ENCODE results near the gene SERPINB7. TPM values are rescaled to one million over a fixed set of nuclear protein-coding genes. Genes with fewer than 3 reads are reported as not detected.

The SERPINB7 gene
- total RNA-seq, 2 experiments from 2014 or later: not detected

DNA sequence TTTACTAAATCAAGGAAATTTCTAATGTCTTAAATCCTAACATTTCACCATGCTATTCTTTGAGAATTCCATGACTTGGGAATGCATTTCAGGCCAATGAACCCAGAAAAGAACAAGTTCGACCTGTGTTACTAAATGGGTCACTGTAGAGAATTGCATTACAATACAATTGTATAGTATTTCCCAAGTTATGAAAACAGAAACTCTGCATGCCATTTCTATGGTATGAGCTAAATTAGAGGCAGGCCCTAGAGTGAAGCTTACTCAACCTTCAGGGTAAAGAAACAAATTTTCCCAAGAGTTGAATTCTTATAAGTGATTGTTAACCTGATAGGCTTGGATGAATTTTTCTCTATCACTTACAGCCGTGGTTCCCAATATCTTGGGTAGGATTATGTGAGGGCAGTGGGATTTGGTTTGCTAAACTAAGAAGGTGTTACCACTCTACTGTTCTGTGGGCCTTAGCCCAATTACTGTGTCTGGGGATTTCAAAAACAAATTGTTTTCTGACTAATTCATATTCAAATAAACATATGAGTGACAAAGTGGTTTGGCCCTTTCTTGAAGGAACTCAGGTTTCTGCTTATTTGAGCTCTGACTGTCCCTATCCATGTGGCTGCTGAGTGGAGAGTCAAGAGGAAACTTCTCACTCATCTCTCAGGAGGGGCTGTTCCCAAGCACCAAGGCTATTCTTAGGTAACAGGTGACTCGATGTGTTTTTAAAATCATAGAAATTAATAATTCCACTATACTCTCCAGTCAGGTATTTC lies 11.2 kb upstream of the SERPINB7 start:
- Histone ChIP-seq H3K4me3 (ENCODE audit: low read depth, low read length, poor library complexity, severe bottlenecking) (no peak overlapping the region), H3K27ac (ENCODE audit: low read depth, low read length, poor library complexity, severe bottlenecking) (no peak overlapping the region), H4K20me1 (ENCODE audit: insufficient read depth, low read length) (no peaks in the 10 kb centered on the region), H3K9me2 (ENCODE audit: insufficient read depth, low read length) (no peaks in the 10 kb centered on the region), H3K9me3 (ENCODE audit: low read length) (no peaks in the 10 kb centered on the region), H3K4me1 (ENCODE audit: insufficient read depth, low read length, poor library complexity, severe bottlenecking) (no peaks in the 10 kb centered on the region), H3K79me2 (ENCODE audit: insufficient read depth, low read depth, low read length) (no peaks in the 10 kb centered on the region), H2AFZ (ENCODE audit: low read length) (no peak overlapping the region), H3K36me3 (ENCODE audit: insufficient read depth, low read length) (no peaks in the 10 kb centered on the region), H3K4me2 (ENCODE audit: low read length) (no peak overlapping the region)
- ChIA-PET POLR2A (interaction anchor here (0.7 to 1.1 kb wide), 2 partner anchors 22 to 125 kb away, joined by 3 to 10 read pairs; no protein-coding TSS in a partner anchor), CTCF (ENCODE audit: unreplicated experiment) (no interaction called here)
- intact Hi-C loops (cut with micrococcal nuclease; ENCODE audit: unreplicated experiment): no loop called here
- no peak for DNase-seq (ENCODE audit: low spot score)
- no peak for TF ChIP-seq EZH2phosphoT487 (IDR thresholded peaks at IDR 0.05; ENCODE audit: borderline replicate concordance, low read depth, low read length)
- TF ChIP-seq, protein P1, sequence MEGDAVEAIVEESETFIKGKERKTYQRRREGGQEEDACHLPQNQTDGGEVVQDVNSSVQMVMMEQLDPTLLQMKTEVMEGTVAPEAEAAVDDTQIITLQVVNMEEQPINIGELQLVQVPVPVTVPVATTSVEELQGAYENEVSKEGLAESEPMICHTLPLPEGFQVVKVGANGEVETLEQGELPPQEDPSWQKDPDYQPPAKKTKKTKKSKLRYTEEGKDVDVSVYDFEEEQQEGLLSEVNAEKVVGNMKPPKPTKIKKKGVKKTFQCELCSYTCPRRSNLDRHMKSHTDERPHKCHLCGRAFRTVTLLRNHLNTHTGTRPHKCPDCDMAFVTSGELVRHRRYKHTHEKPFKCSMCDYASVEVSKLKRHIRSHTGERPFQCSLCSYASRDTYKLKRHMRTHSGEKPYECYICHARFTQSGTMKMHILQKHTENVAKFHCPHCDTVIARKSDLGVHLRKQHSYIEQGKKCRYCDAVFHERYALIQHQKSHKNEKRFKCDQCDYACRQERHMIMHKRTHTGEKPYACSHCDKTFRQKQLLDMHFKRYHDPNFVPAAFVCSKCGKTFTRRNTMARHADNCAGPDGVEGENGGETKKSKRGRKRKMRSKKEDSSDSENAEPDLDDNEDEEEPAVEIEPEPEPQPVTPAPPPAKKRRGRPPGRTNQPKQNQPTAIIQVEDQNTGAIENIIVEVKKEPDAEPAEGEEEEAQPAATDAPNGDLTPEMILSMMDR (conservative IDR thresholded peaks at IDR 0.05; ENCODE audit: low read length): no peak
- no TSS peak for BruUV-seq (replicated peaks)

- BruUV-seq (replicated peaks): no TSS peak
- CTCF ChIA-PET (ENCODE audit: unreplicated experiment): no interaction called here
- TF ChIP-seq, protein P1 (conservative IDR thresholded peaks at IDR 0.05; ENCODE audit: low read length): no peak
- TF ChIP-seq EZH2phosphoT487 (IDR thresholded peaks at IDR 0.05; ENCODE audit: borderline replicate concordance, low read depth, low read length): no peak
Measured at GRCh38 chr18:63765837-63766236, 9.4 kb upstream of the SERPINB7 start.

DNA sequence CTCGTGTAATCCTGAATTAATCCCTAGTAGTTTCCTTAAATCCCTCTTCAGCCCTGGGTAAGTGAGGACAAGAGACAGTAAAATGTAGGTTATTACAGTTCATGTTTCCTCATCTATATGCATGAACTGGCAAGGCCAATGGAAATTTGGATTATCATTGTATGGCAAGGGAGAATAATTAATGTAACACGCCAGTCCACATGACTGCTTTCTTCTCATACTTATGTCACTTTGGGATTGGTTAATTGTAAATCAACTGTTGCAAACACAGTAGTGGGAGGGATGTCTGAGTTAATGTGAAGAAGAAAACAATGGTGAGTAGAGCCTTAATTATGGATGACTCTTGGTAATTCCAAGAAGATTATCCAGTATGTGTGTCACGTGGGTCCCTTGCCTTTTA lies 1.7 kb upstream of the SERPINB7 start:
- no peaks in the 10 kb centered on the region for H3K9me3 ChIP-seq (ENCODE audit: low read length)
- no peak for DNase-seq (ENCODE audit: low spot score)
- ChIA-PET CTCF (ENCODE audit: unreplicated experiment) (no interaction called here), POLR2A (no interaction called here)
- no peak overlapping the region for H3K4me3 ChIP-seq (ENCODE audit: low read depth, low read length, poor library complexity, severe bottlenecking)
- H3K4me2 ChIP-seq (ENCODE audit: low read length): no peak overlapping the region
- H3K36me3 ChIP-seq (ENCODE audit: insufficient read depth, low read length): no peaks in the 10 kb centered on the region
- BruUV-seq (replicated peaks): no TSS peak
- TF ChIP-seq EZH2phosphoT487 (IDR thresholded peaks at IDR 0.05; ENCODE audit: borderline replicate concordance, low read depth, low read length): no peak
- H4K20me1 ChIP-seq (ENCODE audit: insufficient read depth, low read length): no peaks in the 10 kb centered on the region
- intact Hi-C loops (cut with micrococcal nuclease; ENCODE audit: unreplicated experiment): no loop called here
- no peaks in the 10 kb centered on the region for H3K4me1 ChIP-seq (ENCODE audit: insufficient read depth, low read length, poor library complexity, severe bottlenecking)
- H3K79me2 ChIP-seq (ENCODE audit: insufficient read depth, low read depth, low read length): no peaks in the 10 kb centered on the region
- H3K9me2 ChIP-seq (ENCODE audit: insufficient read depth, low read length): no peaks in the 10 kb centered on the region
- H3K27ac ChIP-seq (ENCODE audit: low read depth, low read length, poor library complexity, severe bottlenecking): no peak overlapping the region
- H2AFZ ChIP-seq (ENCODE audit: low read length): no peak overlapping the region

More at GRCh38 chr18:63765837-63766236, 9.4 kb upstream of the SERPINB7 start:
- no peaks in the 10 kb centered on the region for H3K9me3 ChIP-seq (ENCODE audit: low read length)
- no peak overlapping the region for H2AFZ ChIP-seq (ENCODE audit: low read length)
- no peaks in the 10 kb centered on the region for H3K9me2 ChIP-seq (ENCODE audit: insufficient read depth, low read length)
- intact Hi-C loops (cut with micrococcal nuclease; ENCODE audit: unreplicated experiment): no loop called here
- DNase-seq (ENCODE audit: low spot score): no peak
- no peak overlapping the region for H3K4me3 ChIP-seq (ENCODE audit: low read depth, low read length, poor library complexity, severe bottlenecking)
- H4K20me1 ChIP-seq (ENCODE audit: insufficient read depth, low read length): no peaks in the 10 kb centered on the region
- no peaks in the 10 kb centered on the region for H3K36me3 ChIP-seq (ENCODE audit: insufficient read depth, low read length)
- POLR2A ChIA-PET: no interaction called here
- no peak overlapping the region for H3K4me2 ChIP-seq (ENCODE audit: low read length)
- H3K4me1 ChIP-seq (ENCODE audit: insufficient read depth, low read length, poor library complexity, severe bottlenecking): no peaks in the 10 kb centered on the region
- H3K79me2 ChIP-seq (ENCODE audit: insufficient read depth, low read depth, low read length): no peaks in the 10 kb centered on the region
- no peak overlapping the region for H3K27ac ChIP-seq (ENCODE audit: low read depth, low read length, poor library complexity, severe bottlenecking)

Measured in OCI-LY7 (cell line).